Endothelial cell of hepatic sinusoid (primary cell): ENCODE measurements around the gene CABP4.
"Not testable (repeated sequence)": the region's sequence is repeated elsewhere in the genome, so short reads cannot be mapped to it uniquely, and the experiment has no call there.

Source experiments
- in situ Hi-C: cut with HindIII; loops from 2 replicates; pipeline ENCODE4 v1.10.0; 2017; ENCODE audit warnings: low sequenced_read_pairs

The CABP4 gene

GRCh38 chr11:67452141-67452952 lies 2.8 kb upstream of the CABP4 start, which contains the start of gene GPR152:
GPR152 (minus strand) TSS chr11:67452729; CDS start chr11:67452724, 5 bp downstream.
- in situ Hi-C loops: no loop called here

GRCh38 chr11:67453816-67454732 lies 1.1 kb upstream of the CABP4 start:
- in situ Hi-C loops: no loop called here

GRCh38 chr11:67456068-67456705 lies 1.0 kb downstream of the CABP4 start:
- in situ Hi-C loops: no loop called here

- in situ Hi-C loops: no loop called here
Observed at GRCh38 chr11:67457453-67457852, 2.3 kb downstream of the CABP4 start.

GRCh38 chr11:67458266-67458665 lies 3.1 kb downstream of the CABP4 start:
- in situ Hi-C loops: no loop called here

- in situ Hi-C loops: no loop called here
Observed at GRCh38 chr11:67463186-67463585, 8.0 kb downstream of the CABP4 start.

GRCh38 chr11:67463680-67464410 lies 8.7 kb downstream of the CABP4 start:
- in situ Hi-C loops: no loop called here

- in situ Hi-C loops: no loop called here
Observed at GRCh38 chr11:67464411-67465188, 9.4 kb downstream of the CABP4 start.

- in situ Hi-C loops: no loop called here
Observed at GRCh38 chr11:67465189-67465510, 10.0 kb downstream of the CABP4 start.

GRCh38 chr11:67465530-67465929 lies 10.4 kb downstream of the CABP4 start:
- in situ Hi-C loops: not testable (repeated sequence)

GRCh38 chr11:67466367-67466766 lies 11.2 kb downstream of the CABP4 start:
- in situ Hi-C loops: no loop called here

GRCh38 chr11:67466962-67467771 lies 12.0 kb downstream of the CABP4 start:
- in situ Hi-C loops: no loop called here

- in situ Hi-C loops: no loop called here
Observed at GRCh38 chr11:67468056-67468455, 12.9 kb downstream of the CABP4 start.

- in situ Hi-C loops: no loop called here
Observed at GRCh38 chr11:67468456-67468758, 13.3 kb downstream of the CABP4 start.

GRCh38 chr11:67468759-67469507 lies 13.8 kb downstream of the CABP4 start, which contains the start of gene TMEM134:
TMEM134 (minus strand) TSS chr11:67469251; CDS start chr11:67469192, 59 bp downstream.
- in situ Hi-C loops: no loop called here

GRCh38 chr11:67469508-67469811 lies 14.3 kb downstream of the CABP4 start:
- in situ Hi-C loops: no loop called here

- in situ Hi-C loops: no loop called here
Observed at GRCh38 chr11:67470337-67471002, 15.3 kb downstream of the CABP4 start.

- in situ Hi-C loops: no loop called here
Observed at GRCh38 chr11:67472882-67473281, 17.7 kb downstream of the CABP4 start.
